Upper lobe of left lung (tissue), 4 donors: ENCODE results near the gene CD6.

Experiments used
- POLR2A ChIP-seq, 4 donors: fragments of 450-650 bp; IDR thresholded peaks; one replicate each; pipeline ENCODE4 v1.5.1; 2016 to 2017; ENCODE audit warnings: antibody characterized with exemption in 4 of 4, mild to moderate bottlenecking in 2 of 4
- POLR2AphosphoS5 ChIP-seq, 2 donors: sonication (generic); formaldehyde crosslinking; IDR thresholded peaks; one replicate each; pipeline ENCODE4 v1.5.1; 2017; ENCODE audit warnings: antibody characterized with exemption in 2 of 2
- TF ChIP-seq, protein P1 (sequence below), 6 experiments: fragments of 450-650 bp in 4 of 6; fragments of 200-600 bp in 2 of 6; sonication (generic) in 2 of 6; IDR thresholded peaks; one replicate each; pipeline ENCODE4 v1.5.1; 2016 to 2019; ENCODE audit warnings: antibody characterized with exemption in 6 of 6

GRCh38 chr11:61042961-61043540 is 71.6 kb downstream of the CD6 start:
- TF ChIP-seq, protein P1, sequence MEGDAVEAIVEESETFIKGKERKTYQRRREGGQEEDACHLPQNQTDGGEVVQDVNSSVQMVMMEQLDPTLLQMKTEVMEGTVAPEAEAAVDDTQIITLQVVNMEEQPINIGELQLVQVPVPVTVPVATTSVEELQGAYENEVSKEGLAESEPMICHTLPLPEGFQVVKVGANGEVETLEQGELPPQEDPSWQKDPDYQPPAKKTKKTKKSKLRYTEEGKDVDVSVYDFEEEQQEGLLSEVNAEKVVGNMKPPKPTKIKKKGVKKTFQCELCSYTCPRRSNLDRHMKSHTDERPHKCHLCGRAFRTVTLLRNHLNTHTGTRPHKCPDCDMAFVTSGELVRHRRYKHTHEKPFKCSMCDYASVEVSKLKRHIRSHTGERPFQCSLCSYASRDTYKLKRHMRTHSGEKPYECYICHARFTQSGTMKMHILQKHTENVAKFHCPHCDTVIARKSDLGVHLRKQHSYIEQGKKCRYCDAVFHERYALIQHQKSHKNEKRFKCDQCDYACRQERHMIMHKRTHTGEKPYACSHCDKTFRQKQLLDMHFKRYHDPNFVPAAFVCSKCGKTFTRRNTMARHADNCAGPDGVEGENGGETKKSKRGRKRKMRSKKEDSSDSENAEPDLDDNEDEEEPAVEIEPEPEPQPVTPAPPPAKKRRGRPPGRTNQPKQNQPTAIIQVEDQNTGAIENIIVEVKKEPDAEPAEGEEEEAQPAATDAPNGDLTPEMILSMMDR (IDR thresholded peaks at IDR 0.05): no peak
- TF ChIP-seq POLR2A (IDR thresholded peaks at IDR 0.05): no peak
- no peak for TF ChIP-seq POLR2AphosphoS5 (IDR thresholded peaks at IDR 0.05)
